GM20000 (cell line): ENCODE results near the gene VAPB.
A peak's percentile ranks its signal among the peaks of the same experiment; 100 is the strongest.

Experiments
- DNase-seq: peaks from one replicate; pipeline ENCODE4 v3.0.0; 2012; ENCODE audit warnings: low spot score
- CTCF ChIP-seq: IDR thresholded peaks from 2 replicates; pipeline ENCODE4 v1.5.1; 2012; ENCODE audit warnings: mild to moderate bottlenecking, control low read depth; ENCODE audit errors: extremely low read depth, missing control alignments

Gene VAPB

GRCh38 chr20:58447511-58448391, 58.7 kb downstream of the VAPB start:
- peak; percentile 80 for TF ChIP-seq CTCF

GRCh38 chr20:58448958-58449357, 59.9 kb downstream of the VAPB start:
- TF ChIP-seq CTCF, result no peak
- no peak for DNase-seq

More at GRCh38 chr20:58447511-58448391, 58.7 kb downstream of the VAPB start:
- no peak for DNase-seq

- no peak for TF ChIP-seq CTCF
- DNase-seq, result no peak
Observed at GRCh38 chr20:58449681-58450221, 60.7 kb downstream of the VAPB start.

- no peak for DNase-seq
- TF ChIP-seq CTCF, result no peak
Observed at GRCh38 chr20:58450254-58450653, 61.2 kb downstream of the VAPB start.

GRCh38 chr20:58452667-58453255, 63.7 kb downstream of the VAPB start:
- DNase-seq, result no peak
- TF ChIP-seq CTCF, result no peak

- DNase-seq, result no peak
- no peak for TF ChIP-seq CTCF
Observed at GRCh38 chr20:58453391-58453790, 64.4 kb downstream of the VAPB start.

- DNase-seq, result no peak
- no peak for TF ChIP-seq CTCF
Observed at GRCh38 chr20:58454460-58454859, 65.4 kb downstream of the VAPB start.
